ENCODE data around the gene FUBP3. TPM values are rescaled to one million over a fixed set of nuclear protein-coding genes. Genes with fewer than 3 reads are reported as not detected.

Gene FUBP3
- total RNA-seq, 5 donors from 2014 or later (not counting 1 experiment from before 2014, with no cell fraction given) = 34.2 to 44.7 (median 41.9) TPM

GRCh38 chr9:130563797-130564196 is 15.6 kb upstream of the FUBP3 start:
- ATAC-seq (replicated peaks in 1 of 4) = no peak
- DNase-seq = no peak
- Histone ChIP-seq H3K4me3 (ENCODE audit: control insufficient read depth in 1 of 2, extremely low read depth in 1 of 2, low read length in 1 of 2) (no peak overlapping the region), H3K4me1 (ENCODE audit: control insufficient read depth in 1 of 2, extremely low read depth in 1 of 2, insufficient read depth in 2 of 2, low read length in 2 of 2) (no peaks in the 10 kb centered on the region), H3K36me3 (ENCODE audit: control insufficient read depth in 2 of 2, extremely low read depth in 1 of 2, insufficient read depth in 1 of 2, low read length in 1 of 2) (no peaks in the 10 kb centered on the region), H3K27ac (ENCODE audit: low read length) (no peak overlapping the region), H3K27me3 (replicated peaks in 1 of 2; ENCODE audit: control insufficient read depth in 2 of 2, extremely low read depth in 1 of 2, insufficient read depth in 2 of 2, low read length in 1 of 2) (peaks cover 2 to 24% of the 10 kb centered on the region in 2 experiments), H3K9me3 (no peaks in the 10 kb centered on the region)
- H3K4me3 Mint-ChIP-seq = no peak overlapping the region
- no peak overlapping the region for H3K27ac Mint-ChIP-seq
- H3K36me3 Mint-ChIP-seq = no peaks in the 10 kb centered on the region
- ChIA-PET POLR2A (no interaction called here), CTCF (no interaction called here)
- peaks cover 18 to 32% of the 10 kb centered on the region in 2 donors for H3K27me3 Mint-ChIP-seq
- no peaks in the 10 kb centered on the region for H3K4me1 Mint-ChIP-seq
- no peaks in the 10 kb centered on the region for H3K9me3 Mint-ChIP-seq
- no CpG with 5 or more reads among the region's 7 CpGs for WGBS (ENCODE audit: insufficient coverage)

- CTCF ChIA-PET = no interaction called here
- Histone ChIP-seq H3K9me3 (no peaks in the 10 kb centered on the region), H3K4me3 (ENCODE audit: control insufficient read depth in 1 of 2, extremely low read depth in 1 of 2, low read length in 1 of 2) (no peak overlapping the region), H3K27me3 (replicated peaks in 1 of 2; ENCODE audit: control insufficient read depth in 2 of 2, extremely low read depth in 1 of 2, insufficient read depth in 2 of 2, low read length in 1 of 2) (peaks cover 2 to 24% of the 10 kb centered on the region in 2 experiments), H3K36me3 (ENCODE audit: control insufficient read depth in 2 of 2, extremely low read depth in 1 of 2, insufficient read depth in 1 of 2, low read length in 1 of 2) (no peaks in the 10 kb centered on the region), H3K27ac (ENCODE audit: low read length) (no peak overlapping the region), H3K4me1 (ENCODE audit: control insufficient read depth in 1 of 2, extremely low read depth in 1 of 2, insufficient read depth in 2 of 2, low read length in 2 of 2) (no peaks in the 10 kb centered on the region)
- Mint-ChIP-seq H3K9me3 (no peaks in the 10 kb centered on the region), H3K27me3 (peaks cover 18 to 30% of the 10 kb centered on the region in 2 donors), H3K4me1 (no peaks in the 10 kb centered on the region), H3K27ac (no peak overlapping the region), H3K4me3 (no peak overlapping the region), H3K36me3 (no peaks in the 10 kb centered on the region)
- WGBS (ENCODE audit: insufficient coverage) = 83% methylated on average over 1 of the region's 3 CpGs
- POLR2A ChIA-PET = no interaction called here
- DNase-seq = no peak
- no peak for ATAC-seq (replicated peaks in 1 of 4)
Observed at GRCh38 chr9:130565792-130566191, 13.6 kb upstream of the FUBP3 start.

GRCh38 chr9:130570208-130570607 is 9.2 kb upstream of the FUBP3 start:
- Mint-ChIP-seq H3K9me3 (no peaks in the 10 kb centered on the region), H3K36me3 (no peaks in the 10 kb centered on the region), H3K27me3 (peaks cover 8 to 11% of the 10 kb centered on the region in 2 donors), H3K4me1 (no peaks in the 10 kb centered on the region), H3K4me3 (no peak overlapping the region), H3K27ac (no peak overlapping the region)
- ATAC-seq (replicated peaks in 1 of 4) (no peak), DNase-seq (no peak)
- H3K4me1 ChIP-seq (ENCODE audit: control insufficient read depth in 1 of 2, extremely low read depth in 1 of 2, insufficient read depth in 2 of 2, low read length in 2 of 2) = no peaks in the 10 kb centered on the region
- POLR2A ChIA-PET = interaction anchor here in 1 of 2 donors (0.6 kb wide), 1 partner anchor 37 kb away, joined by 6 read pairs; no protein-coding TSS in a partner anchor
- H3K9me3 ChIP-seq = no peaks in the 10 kb centered on the region
- H3K27me3 ChIP-seq (replicated peaks in 1 of 2; ENCODE audit: control insufficient read depth in 2 of 2, extremely low read depth in 1 of 2, insufficient read depth in 2 of 2, low read length in 1 of 2) = peaks cover 2 to 11% of the 10 kb centered on the region in 2 experiments
- H3K4me3 ChIP-seq (ENCODE audit: control insufficient read depth in 1 of 2, extremely low read depth in 1 of 2, low read length in 1 of 2) = no peak overlapping the region
- no peaks in the 10 kb centered on the region for H3K36me3 ChIP-seq (ENCODE audit: control insufficient read depth in 2 of 2, extremely low read depth in 1 of 2, insufficient read depth in 1 of 2, low read length in 1 of 2)
- CTCF ChIA-PET = no interaction called here
- no peak overlapping the region for H3K27ac ChIP-seq (ENCODE audit: low read length)
- WGBS (ENCODE audit: insufficient coverage) = 90% methylated on average over 7 of the region's 10 CpGs

GRCh38 chr9:130575514-130575913 is 3.9 kb upstream of the FUBP3 start:
- Histone ChIP-seq H3K4me3 (ENCODE audit: control insufficient read depth in 1 of 2, extremely low read depth in 1 of 2, low read length in 1 of 2) (no peak overlapping the region), H3K4me1 (ENCODE audit: control insufficient read depth in 1 of 2, extremely low read depth in 1 of 2, insufficient read depth in 2 of 2, low read length in 2 of 2) (peaks cover 11 to 18% of the 10 kb centered on the region in 2 experiments), H3K36me3 (ENCODE audit: control insufficient read depth in 2 of 2, extremely low read depth in 1 of 2, insufficient read depth in 1 of 2, low read length in 1 of 2) (no peaks in the 10 kb centered on the region), H3K9me3 (no peaks in the 10 kb centered on the region), H3K27ac (ENCODE audit: low read length) (no peak overlapping the region), H3K27me3 (replicated peaks in 1 of 2; ENCODE audit: control insufficient read depth in 2 of 2, extremely low read depth in 1 of 2, insufficient read depth in 2 of 2, low read length in 1 of 2) (no peaks in the 10 kb centered on the region)
- Mint-ChIP-seq H3K27me3 (no peaks in the 10 kb centered on the region), H3K9me3 (no peaks in the 10 kb centered on the region), H3K27ac (no peak overlapping the region), H3K36me3 (no peaks in the 10 kb centered on the region), H3K4me1 (peaks cover 15 to 27% (median 26%) of the 10 kb centered on the region in 3 donors), H3K4me3 (no peak overlapping the region)
- ATAC-seq (replicated peaks in 1 of 4) (no peak), DNase-seq (no peak)
- POLR2A ChIA-PET = no interaction called here
- CTCF ChIA-PET = no interaction called here
- no CpG with 5 or more reads among the region's 3 CpGs for WGBS (ENCODE audit: insufficient coverage)

- no peak overlapping the region for H3K27ac Mint-ChIP-seq
- no peak overlapping the region for H3K27ac ChIP-seq (ENCODE audit: low read length)
- POLR2A ChIA-PET = no interaction called here
- no peak overlapping the region for H3K4me3 Mint-ChIP-seq
- no peaks in the 10 kb centered on the region for H3K27me3 Mint-ChIP-seq
- no peak for DNase-seq
- H3K27me3 ChIP-seq (replicated peaks in 1 of 2; ENCODE audit: control insufficient read depth in 2 of 2, extremely low read depth in 1 of 2, insufficient read depth in 2 of 2, low read length in 1 of 2) = no peaks in the 10 kb centered on the region
- H3K9me3 ChIP-seq = no peaks in the 10 kb centered on the region
- no peak overlapping the region for H3K4me3 ChIP-seq (ENCODE audit: control insufficient read depth in 1 of 2, extremely low read depth in 1 of 2, low read length in 1 of 2)
- H3K4me1 Mint-ChIP-seq = peaks cover 22 to 33% (median 32%) of the 10 kb centered on the region in 3 donors
- peaks cover 0 to 5% of the 10 kb centered on the region in 2 donors for H3K36me3 ChIP-seq (ENCODE audit: control insufficient read depth in 2 of 2, extremely low read depth in 1 of 2, insufficient read depth in 1 of 2, low read length in 1 of 2)
- no peaks in the 10 kb centered on the region for H3K9me3 Mint-ChIP-seq
- 64% methylated on average over 3 of the region's 4 CpGs for WGBS (ENCODE audit: insufficient coverage)
- CTCF ChIA-PET = no interaction called here
- no peak for ATAC-seq (replicated peaks in 1 of 4)
- peaks cover 11 to 23% of the 10 kb centered on the region in 2 experiments for H3K4me1 ChIP-seq (ENCODE audit: control insufficient read depth in 1 of 2, extremely low read depth in 1 of 2, insufficient read depth in 2 of 2, low read length in 2 of 2)
- no peaks in the 10 kb centered on the region for H3K36me3 Mint-ChIP-seq
Observed at GRCh38 chr9:130576176-130576575, 3.2 kb upstream of the FUBP3 start.

- Histone ChIP-seq H3K4me1 (ENCODE audit: control insufficient read depth in 1 of 2, extremely low read depth in 1 of 2, insufficient read depth in 2 of 2, low read length in 2 of 2) (peaks cover 11 to 23% of the 10 kb centered on the region in 2 experiments), H3K36me3 (ENCODE audit: control insufficient read depth in 2 of 2, extremely low read depth in 1 of 2, insufficient read depth in 1 of 2, low read length in 1 of 2) (peaks cover 0 to 10% of the 10 kb centered on the region in 2 donors), H3K27ac (ENCODE audit: low read length) (peak overlapping the region; percentile 72), H3K4me3 (ENCODE audit: control insufficient read depth in 1 of 2, extremely low read depth in 1 of 2, low read length in 1 of 2) (peak overlapping the region; percentile 97 to 99), H3K27me3 (replicated peaks in 1 of 2; ENCODE audit: control insufficient read depth in 2 of 2, extremely low read depth in 1 of 2, insufficient read depth in 2 of 2, low read length in 1 of 2) (no peaks in the 10 kb centered on the region), H3K9me3 (no peaks in the 10 kb centered on the region)
- Mint-ChIP-seq H3K27ac (peak overlapping the region; percentile 81 to 86), H3K4me3 (peak overlapping the region; percentile 88 to 91 (median 91)), H3K27me3 (no peaks in the 10 kb centered on the region), H3K4me1 (peaks cover 33 to 54% (median 53%) of the 10 kb centered on the region in 3 donors), H3K9me3 (no peaks in the 10 kb centered on the region), H3K36me3 (peaks cover 3% of the 10 kb centered on the region)
- WGBS (ENCODE audit: insufficient coverage) = 1% methylated on average over 40 of the region's 40 CpGs
- CTCF ChIA-PET = interaction anchor here in 1 of 2 donors (0.5 to 0.7 kb wide), 2 partner anchors 81 to 691 kb away, joined by 4 to 6 read pairs; no protein-coding TSS in a partner anchor
- DNase-seq (peak in 15 of 35 experiments; percentile 1 to 27 (median 9)), ATAC-seq (replicated peaks in 1 of 4) (peak in 3 of 4 experiments; percentile 21 to 36 (median 22))
- POLR2A ChIA-PET = interaction anchor here in 1 of 2 donors (0.6 kb wide), 1 partner anchor 744 kb away, joined by 6 read pairs; no protein-coding TSS in a partner anchor
Observed at GRCh38 chr9:130579738-130580463, 524 bp downstream of the FUBP3 start.
